HG02938 (cell line): ENCODE results near the gene LCOR.
"Not testable (repeated sequence)": the region's sequence is repeated elsewhere in the genome, so short reads cannot be mapped to it uniquely, and the experiment has no call there.

Experiments used
- ATAC-seq: cut with Tn5 transposase; IDR thresholded peaks from one replicate; pipeline ENCODE4 v1.9.1; 2021; ENCODE audit warnings: mild to moderate bottlenecking, moderate library complexity; ENCODE audit not compliant: unreplicated experiment

Gene LCOR

GRCh38 chr10:97028126-97028831 lies 196.2 kb downstream of the LCOR start:
- no peak for ATAC-seq

GRCh38 chr10:97028832-97029178 lies 196.7 kb downstream of the LCOR start:
- no peak for ATAC-seq

GRCh38 chr10:97029271-97029670 lies 197.2 kb downstream of the LCOR start:
- ATAC-seq: no peak

GRCh38 chr10:97030894-97031293 lies 198.8 kb downstream of the LCOR start:
- ATAC-seq: no peak

- ATAC-seq: no peak
These were observed 199.4 kb downstream of the LCOR start for GRCh38 chr10:97031459-97031858.

- no peak for ATAC-seq
These were observed 200.5 kb downstream of the LCOR start for GRCh38 chr10:97032624-97033023.

- ATAC-seq: not testable (repeated sequence)
These were observed 201.7 kb downstream of the LCOR start for GRCh38 chr10:97033841-97034240.

- no peak for ATAC-seq
These were observed 202.2 kb downstream of the LCOR start for GRCh38 chr10:97034301-97034700.

GRCh38 chr10:97034958-97035769 lies 203.1 kb downstream of the LCOR start:
- no peak for ATAC-seq

- ATAC-seq: peak; percentile 62
These were observed 205.6 kb downstream of the LCOR start for GRCh38 chr10:97037365-97038361.

GRCh38 chr10:97038688-97039087 lies 206.6 kb downstream of the LCOR start:
- ATAC-seq: no peak

- no peak for ATAC-seq
These were observed 207.6 kb downstream of the LCOR start for GRCh38 chr10:97039538-97040247.

GRCh38 chr10:97040248-97040584 lies 208.1 kb downstream of the LCOR start:
- ATAC-seq: no peak

- ATAC-seq: no peak
These were observed 208.6 kb downstream of the LCOR start for GRCh38 chr10:97040706-97041105.

- no peak for ATAC-seq
These were observed 210.0 kb downstream of the LCOR start for GRCh38 chr10:97042081-97042480.

GRCh38 chr10:97042716-97043562 lies 210.8 kb downstream of the LCOR start:
- no peak for ATAC-seq

GRCh38 chr10:97043563-97043855 lies 211.4 kb downstream of the LCOR start:
- no peak for ATAC-seq
